Spleen (tissue), 7 donors: ENCODE results near the gene TAB2.

Source experiments
- CTCF ChIP-seq, 11 experiments: fragments of 200-600 bp in 7 of 11; fragments of 450-650 bp in 4 of 11; sonication (generic) in 4 of 11; IDR thresholded peaks in 8 of 11; conservative IDR thresholded peaks in 3 of 11; 1 replicate in 7 of 11; 2 replicates in 4 of 11; pipeline versions ENCODE4 v1.4.0 to v1.8.0; 2016 to 2021; ENCODE audit warnings: antibody characterized with exemption in 11 of 11, inconsistent platforms in 4 of 11, mild to moderate bottlenecking in 1 of 11
- POLR2AphosphoS5 ChIP-seq, 3 donors: sonication (generic); formaldehyde crosslinking; IDR thresholded peaks; one replicate each; pipeline ENCODE4 v1.5.1; 2017; ENCODE audit warnings: antibody characterized with exemption in 3 of 3
- donor health status: DM: no; HTN: no; CAD: no; lungs with moderate emphysema.
- donor health status: DM: no; HTN: no; CAD: no.
- donor health status: DM: no; HTN: no; CAD: no.

- TF ChIP-seq CTCF (IDR thresholded peaks at IDR 0.05 in 8 of 11, conservative IDR thresholded peaks at IDR 0.05 in 3 of 11) (no peak), POLR2AphosphoS5 (IDR thresholded peaks at IDR 0.05) (no peak)
Observed at GRCh38 chr6:149364557-149364956, 47.0 kb downstream of the TAB2 start.
